MCF 10A (cell line): Measurements from ENCODE around the gene EDDM3A. TPM values are rescaled to one million over a fixed set of nuclear protein-coding genes. Genes with fewer than 3 reads are reported as not detected.
"Not testable (repeated sequence)": the region's sequence is repeated elsewhere in the genome, so short reads cannot be mapped to it uniquely, and the experiment has no call there.

Experiments
- BruUV-seq: library from RNA; stranded (reverse); fragments of 400-500 nt; replicated peaks from 2 replicates; lab custom pipeline; 2021; lab: Mats Ljungman, UMichigan
- CTCF ChIA-PET: fragments of 300-600 bp; sonication (Branson Sonifier 250); formaldehyde crosslinking; extraction: SDS; loops from one replicate; lab custom pipeline; 2021; ENCODE audit warnings: antibody characterized with exemption, inconsistent platforms; lab: Yijun Ruan, JAX
- POLR2A ChIA-PET: fragments of 300-600, 350-650 bp; sonication (Branson Sonifier 250); formaldehyde crosslinking; extraction: SDS; loops from one replicate; lab custom pipeline; 2020; ENCODE audit warnings: antibody characterized with exemption, inconsistent platforms; lab: Yijun Ruan, JAX
- DNase-seq: peaks from one replicate; pipeline ENCODE4 v3.0.0-alpha.2; 2018; ENCODE audit not compliant: unreplicated experiment
- H3K27ac Mint-ChIP-seq: one replicate; pipeline ENCODE4 v1.8.0; 2022; ENCODE audit warnings: mild to moderate bottlenecking, low read depth, mixed read lengths; ENCODE audit not compliant: unreplicated experiment
- H3K27me3 Mint-ChIP-seq: one replicate; pipeline ENCODE4 v1.8.0; 2022; ENCODE audit warnings: mixed read lengths; ENCODE audit not compliant: insufficient read depth, unreplicated experiment
- H3K36me3 Mint-ChIP-seq: one replicate; pipeline ENCODE4 v1.8.0; 2022; ENCODE audit warnings: mild to moderate bottlenecking, moderate library complexity, mixed read lengths; ENCODE audit not compliant: insufficient read depth, unreplicated experiment
- H3K4me1 Mint-ChIP-seq: one replicate; pipeline ENCODE4 v1.8.0; 2022; ENCODE audit warnings: mixed read lengths; ENCODE audit not compliant: insufficient read depth, unreplicated experiment
- H3K4me3 Mint-ChIP-seq: one replicate; pipeline ENCODE4 v1.8.0; 2022; ENCODE audit warnings: mild to moderate bottlenecking, moderate library complexity, mixed read lengths; ENCODE audit not compliant: unreplicated experiment
- H3K9me3 Mint-ChIP-seq: one replicate; pipeline ENCODE4 v1.8.0; 2022; ENCODE audit warnings: mixed read lengths; ENCODE audit not compliant: unreplicated experiment
- CTCF ChIP-seq: fragments of 200-600 bp; IDR thresholded peaks from one replicate; pipeline ENCODE4 v1.8.0; 2022; ENCODE audit warnings: antibody characterized with exemption, mild to moderate bottlenecking; ENCODE audit not compliant: unreplicated experiment
- intact Hi-C: fragments of 100-400 bp; cut with micrococcal nuclease; formaldehyde crosslinking; loops from 2 replicates; pipeline ENCODE4 v1.14.1; 2022
- total RNA-seq: library from RNA; stranded (reverse); gene quantifications from 2 replicates; pipeline ENCODE4 v1.2.3, GENCODE V29; 2022

Gene EDDM3A
- total RNA-seq, 1 experiment from 2014 or later = not detected

- no TSS peak for BruUV-seq
- no peak overlapping the region for H3K4me3 Mint-ChIP-seq
- no peak overlapping the region for H3K27ac Mint-ChIP-seq
These were observed 47.7 kb upstream of the EDDM3A start for GRCh38 chr14:20698018-20698329.

GRCh38 chr14:20698934-20699333, 46.8 kb upstream of the EDDM3A start:
- ChIA-PET POLR2A (no interaction called here), CTCF (interaction anchor here (0.6 to 6.2 kb wide), 20 partner anchors 9 to 365 kb away, joined by 3 to 121 read pairs (median 4); no protein-coding TSS in a partner anchor)
- Mint-ChIP-seq H3K27me3 (no peaks in the 10 kb centered on the region), H3K36me3 (no peaks in the 10 kb centered on the region), H3K27ac (no peak overlapping the region), H3K4me3 (no peak overlapping the region), H3K9me3 (no peaks in the 10 kb centered on the region), H3K4me1 (no peaks in the 10 kb centered on the region)
- intact Hi-C loops = no loop called here
- no TSS peak for BruUV-seq
- no peak for TF ChIP-seq CTCF
- no peak for DNase-seq

More at GRCh38 chr14:20698018-20698329, 47.7 kb upstream of the EDDM3A start:
- Mint-ChIP-seq H3K27me3 (no peaks in the 10 kb centered on the region), H3K36me3 (no peaks in the 10 kb centered on the region), H3K4me1 (no peaks in the 10 kb centered on the region), H3K9me3 (no peaks in the 10 kb centered on the region)
- ChIA-PET POLR2A (interaction anchor here (0.7 kb wide), 1 partner anchor 13 kb away, joined by 3 read pairs; no protein-coding TSS in a partner anchor), CTCF (interaction anchor here (0.6 to 6.2 kb wide), 31 partner anchors 10 to 800 kb away, joined by 3 to 121 read pairs (median 4); no protein-coding TSS in a partner anchor)
- no peak for TF ChIP-seq CTCF
- intact Hi-C loops = no loop called here
- no peak for DNase-seq

GRCh38 chr14:20699931-20700330, 45.8 kb upstream of the EDDM3A start:
- H3K27me3 Mint-ChIP-seq = no peaks in the 10 kb centered on the region
- POLR2A ChIA-PET = interaction anchor here (0.5 to 0.7 kb wide), 2 partner anchors 159 to 428 kb away, joined by 3 to 4 read pairs; no protein-coding TSS in a partner anchor
- intact Hi-C loops = no loop called here
- no peaks in the 10 kb centered on the region for H3K9me3 Mint-ChIP-seq
- no peak for DNase-seq
- no peak overlapping the region for H3K27ac Mint-ChIP-seq
- no TSS peak for BruUV-seq
- H3K4me3 Mint-ChIP-seq = no peak overlapping the region
- no peaks in the 10 kb centered on the region for H3K36me3 Mint-ChIP-seq
- CTCF ChIA-PET = interaction anchor here (0.6 to 2.3 kb wide), 14 partner anchors 9 to 340 kb away, joined by 3 to 14 read pairs (median 5); no protein-coding TSS in a partner anchor
- no peaks in the 10 kb centered on the region for H3K4me1 Mint-ChIP-seq
- no peak for TF ChIP-seq CTCF

GRCh38 chr14:20700965-20701364, 44.7 kb upstream of the EDDM3A start:
- H3K4me3 Mint-ChIP-seq, H3K27me3 Mint-ChIP-seq, H3K9me3 Mint-ChIP-seq, intact Hi-C loops, H3K36me3 Mint-ChIP-seq, DNase-seq, H3K4me1 Mint-ChIP-seq, POLR2A ChIA-PET, H3K27ac Mint-ChIP-seq, BruUV-seq: not testable (repeated sequence)
- CTCF ChIA-PET = interaction anchor here (0.5 to 2.3 kb wide), 11 partner anchors 29 to 392 kb away, joined by 3 to 14 read pairs (median 5); no protein-coding TSS in a partner anchor
